CD4-positive, alpha-beta T cell treated with Interleukin-15 for 4 hours (primary cell): Measurements from ENCODE around the gene NCBP3.
A peak's percentile ranks its signal among the peaks of the same experiment; 100 is the strongest.
"Not testable (repeated sequence)": the region's sequence is repeated elsewhere in the genome, so short reads cannot be mapped to it uniquely, and the experiment has no call there.

Source experiments
- DNase-seq: peaks from one replicate; pipeline ENCODE4 v3.0.0-alpha.2; 2020; ENCODE audit warnings: low spot score

NCBP3 gene

GRCh38 chr17:3846437-3847164 lies 555 bp upstream of the NCBP3 start:
- no peak for DNase-seq

- DNase-seq = peak; percentile 38
Measured at GRCh38 chr17:3845291-3845620, 790 bp downstream of the NCBP3 start.

- not testable (repeated sequence) for DNase-seq
Measured at GRCh38 chr17:3844556-3844955, 1.5 kb downstream of the NCBP3 start.

- DNase-seq = peak; percentile 48
Measured at GRCh38 chr17:3843935-3844516, 2.0 kb downstream of the NCBP3 start.

- no peak for DNase-seq
Measured at GRCh38 chr17:3838206-3838605, 7.8 kb downstream of the NCBP3 start.

GRCh38 chr17:3836551-3836950 lies 9.5 kb downstream of the NCBP3 start:
- DNase-seq = no peak

GRCh38 chr17:3835410-3836229 lies 10.4 kb downstream of the NCBP3 start:
- DNase-seq = no peak

- DNase-seq = no peak
Measured at GRCh38 chr17:3834811-3835210, 11.2 kb downstream of the NCBP3 start.

GRCh38 chr17:3828852-3829232 lies 17.2 kb downstream of the NCBP3 start:
- no peak for DNase-seq

GRCh38 chr17:3828151-3828851 lies 17.7 kb downstream of the NCBP3 start:
- DNase-seq = no peak

GRCh38 chr17:3827124-3827773 lies 18.8 kb downstream of the NCBP3 start:
- DNase-seq = peak; percentile 77

GRCh38 chr17:3826191-3826590 lies 19.9 kb downstream of the NCBP3 start:
- DNase-seq = peak; percentile 29

GRCh38 chr17:3821101-3821500 lies 24.9 kb downstream of the NCBP3 start:
- DNase-seq = no peak

- no peak for DNase-seq
Measured at GRCh38 chr17:3818786-3819185, 27.3 kb downstream of the NCBP3 start.

GRCh38 chr17:3817851-3818605 lies 28.0 kb downstream of the NCBP3 start:
- DNase-seq = no peak

GRCh38 chr17:3815925-3816324 lies 30.1 kb downstream of the NCBP3 start:
- no peak for DNase-seq

- DNase-seq = no peak
Measured at GRCh38 chr17:3815122-3815521, 30.9 kb downstream of the NCBP3 start.

- DNase-seq = no peak
Measured at GRCh38 chr17:3814361-3814760, 31.7 kb downstream of the NCBP3 start.

GRCh38 chr17:3813171-3813570 lies 32.9 kb downstream of the NCBP3 start:
- DNase-seq = no peak

GRCh38 chr17:3812771-3813170 lies 33.3 kb downstream of the NCBP3 start:
- no peak for DNase-seq

- DNase-seq = no peak
Measured at GRCh38 chr17:3812284-3812683, 33.8 kb downstream of the NCBP3 start.
